Measurements from ENCODE around the gene PPP1R27. TPM values are rescaled to one million over a fixed set of nuclear protein-coding genes. Genes with fewer than 3 reads are reported as not detected.
A peak's percentile ranks its signal among the peaks of the same experiment; 100 is the strongest.

PPP1R27 gene
- total RNA-seq, 4 donors from 2014 or later, result not detected

DNA sequence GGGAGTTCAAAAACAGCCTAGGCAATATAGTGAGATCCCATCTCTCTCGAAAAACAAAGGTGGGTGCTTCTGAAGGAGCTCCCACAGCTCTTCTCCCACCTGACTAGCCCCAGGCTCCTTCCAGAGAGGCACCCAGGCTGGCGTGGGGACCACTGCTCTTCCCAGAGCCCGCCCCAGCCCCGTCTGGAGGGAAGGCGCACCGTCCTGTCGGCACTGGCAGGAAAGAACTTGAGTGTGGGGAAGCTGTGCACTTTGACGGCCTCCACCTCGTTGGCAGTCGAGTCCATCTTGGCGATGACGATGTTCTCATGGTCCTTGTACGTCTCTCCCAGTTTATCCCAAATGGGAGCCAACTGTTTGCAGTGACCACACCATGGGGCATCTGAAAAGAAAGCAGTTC is 10.5 kb upstream of the PPP1R27 start:
- peak in 1 of 3 donors; percentile 24 for DNase-seq
- H3K36me3 ChIP-seq, result peaks cover 0 to 80% (median 0%) of the 10 kb centered on the region in 3 donors
- no peaks in the 10 kb centered on the region for H3K4me1 ChIP-seq
- H3K27me3 ChIP-seq, result no peaks in the 10 kb centered on the region
- H3K4me3 ChIP-seq, result no peak overlapping the region
- no peak overlapping the region for H3K27ac ChIP-seq
- no peaks in the 10 kb centered on the region for H3K9me3 ChIP-seq
- TF ChIP-seq, protein P1, sequence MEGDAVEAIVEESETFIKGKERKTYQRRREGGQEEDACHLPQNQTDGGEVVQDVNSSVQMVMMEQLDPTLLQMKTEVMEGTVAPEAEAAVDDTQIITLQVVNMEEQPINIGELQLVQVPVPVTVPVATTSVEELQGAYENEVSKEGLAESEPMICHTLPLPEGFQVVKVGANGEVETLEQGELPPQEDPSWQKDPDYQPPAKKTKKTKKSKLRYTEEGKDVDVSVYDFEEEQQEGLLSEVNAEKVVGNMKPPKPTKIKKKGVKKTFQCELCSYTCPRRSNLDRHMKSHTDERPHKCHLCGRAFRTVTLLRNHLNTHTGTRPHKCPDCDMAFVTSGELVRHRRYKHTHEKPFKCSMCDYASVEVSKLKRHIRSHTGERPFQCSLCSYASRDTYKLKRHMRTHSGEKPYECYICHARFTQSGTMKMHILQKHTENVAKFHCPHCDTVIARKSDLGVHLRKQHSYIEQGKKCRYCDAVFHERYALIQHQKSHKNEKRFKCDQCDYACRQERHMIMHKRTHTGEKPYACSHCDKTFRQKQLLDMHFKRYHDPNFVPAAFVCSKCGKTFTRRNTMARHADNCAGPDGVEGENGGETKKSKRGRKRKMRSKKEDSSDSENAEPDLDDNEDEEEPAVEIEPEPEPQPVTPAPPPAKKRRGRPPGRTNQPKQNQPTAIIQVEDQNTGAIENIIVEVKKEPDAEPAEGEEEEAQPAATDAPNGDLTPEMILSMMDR (IDR thresholded peaks at IDR 0.05), result no peak
- TF ChIP-seq POLR2A (IDR thresholded peaks at IDR 0.05), result no peak

DNA sequence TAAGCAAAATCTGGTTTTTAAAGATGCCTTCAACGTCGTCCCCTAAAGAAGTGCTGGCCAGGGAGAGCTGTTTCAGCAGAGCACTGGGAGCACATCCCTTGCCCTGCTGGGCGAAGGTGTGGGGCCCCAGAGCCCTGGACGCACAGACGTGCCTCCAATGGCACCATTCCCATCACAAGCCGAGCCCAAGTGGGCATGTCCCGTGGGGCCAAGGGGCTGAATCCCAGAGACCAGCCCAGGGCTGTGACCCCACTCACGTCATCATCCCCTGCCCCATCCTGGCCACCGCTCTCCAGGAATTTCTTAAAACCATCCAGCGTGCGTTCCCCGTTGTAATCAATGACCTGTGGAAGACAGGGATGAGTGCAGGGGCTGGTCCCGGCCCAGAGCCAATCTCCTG is 10.0 kb upstream of the PPP1R27 start:
- H3K4me3 ChIP-seq, result no peak overlapping the region
- TF ChIP-seq, protein P1 (IDR thresholded peaks at IDR 0.05), result no peak
- TF ChIP-seq POLR2A (IDR thresholded peaks at IDR 0.05), result no peak
- no peaks in the 10 kb centered on the region for H3K27me3 ChIP-seq
- peak in 1 of 3 donors; percentile 38 for DNase-seq
- H3K9me3 ChIP-seq, result no peaks in the 10 kb centered on the region
- peaks cover 0 to 75% (median 0%) of the 10 kb centered on the region in 3 donors for H3K36me3 ChIP-seq
- H3K4me1 ChIP-seq, result no peaks in the 10 kb centered on the region
- H3K27ac ChIP-seq, result no peak overlapping the region

DNA sequence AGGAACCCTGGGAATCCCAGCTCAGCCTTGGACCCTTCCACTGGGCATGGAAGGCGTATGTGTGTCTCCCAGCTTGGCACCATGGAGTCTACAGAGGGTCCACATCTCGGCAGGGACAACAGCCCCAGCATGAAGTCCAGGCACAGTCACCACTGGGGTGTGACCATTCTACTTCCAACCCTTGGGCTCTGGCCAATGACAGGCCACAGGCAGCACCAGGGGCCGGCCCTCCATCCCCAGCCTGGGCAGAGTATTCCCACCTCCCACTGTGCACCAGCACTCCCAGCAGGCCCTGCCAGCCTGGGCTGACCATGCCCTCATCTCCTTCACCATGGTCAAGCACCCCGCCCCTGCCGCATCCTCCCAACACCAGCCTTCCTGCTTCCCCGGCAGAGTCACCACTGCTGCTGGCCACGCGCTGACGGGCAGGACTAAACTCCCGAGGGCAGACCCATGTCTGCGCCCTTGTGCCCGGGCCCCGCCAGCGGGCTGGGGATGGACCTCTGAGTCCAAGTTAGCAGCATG is 9.5 kb upstream of the PPP1R27 start:
- Histone ChIP-seq H3K27me3 (no peaks in the 10 kb centered on the region), H3K27ac (no peak overlapping the region), H3K36me3 (peaks cover 0 to 70% (median 0%) of the 10 kb centered on the region in 3 donors), H3K4me1 (no peaks in the 10 kb centered on the region), H3K4me3 (no peak overlapping the region), H3K9me3 (no peaks in the 10 kb centered on the region)
- no peak for DNase-seq
- TF ChIP-seq, protein P1 (IDR thresholded peaks at IDR 0.05), result no peak
- no peak for TF ChIP-seq POLR2A (IDR thresholded peaks at IDR 0.05)

DNA sequence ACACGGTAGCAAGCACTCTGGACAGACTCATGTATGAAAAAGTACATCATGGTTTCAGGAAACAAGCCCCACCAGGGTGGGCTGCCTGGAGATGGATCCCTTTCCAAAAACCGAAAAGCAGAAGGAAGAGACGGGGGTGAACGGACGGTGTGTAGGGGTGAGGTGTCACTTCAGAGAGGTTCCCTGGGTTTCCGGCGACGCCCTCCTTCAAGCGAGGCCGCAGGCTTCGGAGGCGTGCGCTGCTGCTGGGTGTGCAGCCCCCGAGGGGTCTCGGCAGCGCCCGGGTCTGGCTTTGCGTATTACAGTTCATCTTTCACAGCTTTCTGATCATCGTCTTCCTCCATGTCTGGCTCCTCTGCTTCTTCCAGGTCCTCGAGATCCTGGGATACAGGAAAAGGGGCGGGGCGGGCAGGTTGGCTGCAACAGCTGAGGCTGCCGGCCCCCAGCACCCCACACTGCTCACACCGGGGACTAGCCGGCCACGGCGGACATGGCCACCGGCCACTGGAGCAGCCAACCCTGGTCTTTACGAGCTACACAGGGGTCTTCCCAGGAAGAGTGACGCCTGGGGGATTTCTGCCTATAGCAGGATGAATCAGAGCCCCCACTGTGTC is 9.0 kb upstream of the PPP1R27 start:
- Histone ChIP-seq H3K4me3 (no peak overlapping the region), H3K27ac (no peak overlapping the region), H3K4me1 (no peaks in the 10 kb centered on the region), H3K36me3 (peaks cover 0 to 65% (median 0%) of the 10 kb centered on the region in 3 donors), H3K9me3 (no peaks in the 10 kb centered on the region), H3K27me3 (no peaks in the 10 kb centered on the region)
- no peak for DNase-seq
- TF ChIP-seq, protein P1 (IDR thresholded peaks at IDR 0.05), result no peak
- TF ChIP-seq POLR2A (IDR thresholded peaks at IDR 0.05), result no peak

DNA sequence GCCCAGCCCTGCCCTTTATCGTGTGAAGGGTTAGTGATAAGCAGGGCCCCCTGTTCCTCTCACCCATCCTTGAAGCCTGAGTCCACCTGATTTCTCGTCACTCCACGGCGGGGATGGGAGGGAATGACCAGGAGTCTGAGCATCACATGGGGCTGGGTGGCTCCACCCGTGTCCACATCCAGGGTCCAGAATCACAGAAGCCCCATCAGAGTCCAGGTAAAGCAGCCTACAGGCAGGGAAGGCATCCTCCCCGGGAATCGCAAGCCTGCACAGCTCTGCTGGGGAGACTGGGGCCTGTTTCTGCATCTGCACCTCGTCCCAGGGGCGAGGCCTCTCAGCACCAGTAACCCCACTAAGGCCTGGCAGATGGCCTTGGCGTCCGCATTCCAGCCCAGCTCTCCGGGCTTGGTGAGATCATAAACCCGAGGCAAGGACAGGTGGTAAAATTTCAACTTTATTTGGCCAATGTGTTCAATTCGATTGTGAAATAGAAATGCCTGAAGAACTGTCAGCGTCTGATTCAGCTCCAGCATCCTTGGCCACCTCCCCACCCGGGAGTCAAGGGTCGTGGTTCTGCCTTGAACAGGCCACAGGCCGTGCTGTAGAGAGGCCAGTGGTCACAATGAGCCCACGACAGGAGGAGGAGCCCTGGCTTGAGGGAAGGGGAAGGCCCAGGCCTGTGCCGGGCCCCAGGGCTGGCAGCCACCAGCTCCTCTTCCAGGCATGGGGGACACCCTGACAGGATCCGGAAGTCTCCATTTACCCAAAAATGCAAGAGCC is 8.1 kb upstream of the PPP1R27 start:
- no peak overlapping the region for H3K4me3 ChIP-seq
- no peak for TF ChIP-seq POLR2A (IDR thresholded peaks at IDR 0.05)
- TF ChIP-seq, protein P1 (IDR thresholded peaks at IDR 0.05), result no peak
- peaks cover 0 to 56% (median 0%) of the 10 kb centered on the region in 3 donors for H3K36me3 ChIP-seq
- H3K4me1 ChIP-seq, result no peaks in the 10 kb centered on the region
- peak overlapping the region in 1 of 4 donors; percentile 31 for H3K27ac ChIP-seq
- no peaks in the 10 kb centered on the region for H3K9me3 ChIP-seq
- no peak for DNase-seq
- no peaks in the 10 kb centered on the region for H3K27me3 ChIP-seq
